ENCODE data around the gene CLSTN2. TPM values are rescaled to one million over a fixed set of nuclear protein-coding genes. Genes with fewer than 3 reads are reported as not detected.

CLSTN2 gene
- total and polyA plus RNA-seq, 2 of the 8 experiments (the other 6 are each of a cell fraction or from before 2014, with no cell fraction given) = 0.39 to 0.52 TPM

DNA sequence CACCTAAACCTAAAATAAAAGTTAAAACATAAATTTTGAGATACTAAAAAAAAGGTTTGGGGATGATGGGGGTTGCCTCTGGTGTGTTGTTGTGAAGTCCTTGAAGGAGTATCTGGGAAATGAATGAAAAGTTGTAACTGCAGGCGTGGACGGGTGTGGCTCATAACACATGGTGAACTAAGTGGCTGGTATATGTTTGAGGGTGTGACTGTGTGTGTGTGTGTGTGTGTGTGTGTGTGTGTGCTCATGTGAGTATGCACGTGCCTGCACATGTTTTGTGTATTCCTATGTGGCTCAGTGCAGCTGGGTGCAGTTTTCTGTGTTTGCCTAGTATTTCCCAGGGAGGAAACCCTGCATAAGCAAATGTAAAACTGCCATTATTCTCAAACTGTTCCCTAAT, 513.0 kb downstream of the CLSTN2 start:
- Histone ChIP-seq H3K27ac (ENCODE audit: low read depth, low read length) (no peak overlapping the region), H3K4me2 (ENCODE audit: insufficient read depth in 1 of 2, low read depth in 2 of 2, low read length in 2 of 2) (no peak overlapping the region), H2BK5ac (ENCODE audit: low read depth, low read length) (no peak overlapping the region), H3K79me1 (ENCODE audit: low read depth, low read length) (no peaks in the 10 kb centered on the region), H3K27me3 (replicated peaks in 1 of 4; ENCODE audit: control insufficient read depth in 3 of 4, extremely low read depth in 1 of 4, insufficient read depth in 3 of 4, low read length in 3 of 4) (no peaks in the 10 kb centered on the region), H2AFZ (ENCODE audit: low read length) (no peak overlapping the region), H4K91ac (replicated peaks; ENCODE audit: insufficient read length, low read length) (no peak overlapping the region), H4K20me1 (replicated peaks in 1 of 2; ENCODE audit: control insufficient read depth in 1 of 2, insufficient read depth in 2 of 2, low read length in 2 of 2) (no peaks in the 10 kb centered on the region), H3K23me2 (ENCODE audit: low read depth, low read length) (no peaks in the 10 kb centered on the region; the same call in 1 of the 2 replicates), H3K18ac (ENCODE audit: extremely low read depth, low read length) (no peak overlapping the region), H4K5ac (ENCODE audit: insufficient read length, low read depth, low read length) (no peak overlapping the region), H3K56ac (replicated peaks; ENCODE audit: insufficient read length, low read depth, low read length) (no peak overlapping the region), H3K4me3 (ENCODE audit: extremely low read depth in 1 of 4, insufficient read depth in 2 of 4, low read depth in 3 of 4, low read length in 4 of 4) (no peak overlapping the region), H2AK5ac (ENCODE audit: low read depth, low read length) (no peak overlapping the region), H3K4ac (replicated peaks; ENCODE audit: insufficient read length, low read depth, low read length) (no peak overlapping the region), H3K14ac (ENCODE audit: insufficient read length) (no peak overlapping the region), H3K4me1 (replicated peaks in 1 of 4; ENCODE audit: control insufficient read depth in 3 of 4, insufficient read depth in 4 of 4, low read length in 3 of 4) (no peaks in the 10 kb centered on the region), H2BK15ac (ENCODE audit: low read length) (no peak overlapping the region), H4K8ac (ENCODE audit: extremely low read depth, insufficient read depth, low read length) (no peak overlapping the region), H2BK12ac (ENCODE audit: low read depth, low read length) (no peak overlapping the region), H3K23ac (ENCODE audit: insufficient read length) (no peak overlapping the region), H3K79me2 (ENCODE audit: control insufficient read depth in 1 of 2, insufficient read depth in 2 of 2, low read length in 2 of 2) (no peaks in the 10 kb centered on the region), H2BK20ac (ENCODE audit: low read length) (no peak overlapping the region), H3K9ac (replicated peaks in 1 of 4; ENCODE audit: extremely low read depth in 1 of 4, low read depth in 3 of 4, low read length in 3 of 4) (no peak overlapping the region), H3K9me3 (ENCODE audit: insufficient read depth in 2 of 2, low read depth in 1 of 2, low read length in 1 of 2) (no peaks in the 10 kb centered on the region), H3K36me3 (ENCODE audit: control insufficient read depth in 2 of 4, insufficient read depth in 4 of 4, low read length in 3 of 4) (no peaks in the 10 kb centered on the region), H2BK120ac (replicated peaks; ENCODE audit: low read depth, low read length) (no peak overlapping the region)
- TF ChIP-seq MAFK (IDR thresholded peaks at IDR 0.05; ENCODE audit: low read depth, low read length) = no peak
- no peak for TF ChIP-seq PHF8 (conservative IDR thresholded peaks at IDR 0.05; ENCODE audit: low read depth, low read length)
- no peak for TF ChIP-seq SIN3A (conservative IDR thresholded peaks at IDR 0.05 in 1 of 2, IDR thresholded peaks at IDR 0.05 in 1 of 2; ENCODE audit: low read depth in 1 of 2, low read length in 2 of 2)
- no peak for TF ChIP-seq TEAD4 (IDR thresholded peaks at IDR 0.05; ENCODE audit: low read depth, low read length)
- TF ChIP-seq TCF12 (IDR thresholded peaks at IDR 0.05; ENCODE audit: low read depth, low read length) = no peak
- TF ChIP-seq, protein P1, sequence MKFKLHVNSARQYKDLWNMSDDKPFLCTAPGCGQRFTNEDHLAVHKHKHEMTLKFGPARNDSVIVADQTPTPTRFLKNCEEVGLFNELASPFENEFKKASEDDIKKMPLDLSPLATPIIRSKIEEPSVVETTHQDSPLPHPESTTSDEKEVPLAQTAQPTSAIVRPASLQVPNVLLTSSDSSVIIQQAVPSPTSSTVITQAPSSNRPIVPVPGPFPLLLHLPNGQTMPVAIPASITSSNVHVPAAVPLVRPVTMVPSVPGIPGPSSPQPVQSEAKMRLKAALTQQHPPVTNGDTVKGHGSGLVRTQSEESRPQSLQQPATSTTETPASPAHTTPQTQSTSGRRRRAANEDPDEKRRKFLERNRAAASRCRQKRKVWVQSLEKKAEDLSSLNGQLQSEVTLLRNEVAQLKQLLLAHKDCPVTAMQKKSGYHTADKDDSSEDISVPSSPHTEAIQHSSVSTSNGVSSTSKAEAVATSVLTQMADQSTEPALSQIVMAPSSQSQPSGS (IDR thresholded peaks at IDR 0.05; ENCODE audit: low read length) = no peak
- no peak for TF ChIP-seq RFX5 (IDR thresholded peaks at IDR 0.05; ENCODE audit: borderline replicate concordance, low read depth, low read length)
- no peak for TF ChIP-seq EP300 (IDR thresholded peaks at IDR 0.05; ENCODE audit: borderline replicate concordance in 1 of 2, low read depth in 2 of 2, low read length in 2 of 2)
- no peak for TF ChIP-seq SIRT6 (IDR thresholded peaks at IDR 0.05; ENCODE audit: low read length)
- no peak for TF ChIP-seq RBBP5 (IDR thresholded peaks at IDR 0.05; ENCODE audit: borderline replicate concordance, low read depth, low read length)
- FAIRE-seq (no peak), DNase-seq (ENCODE audit: low read depth in 1 of 2, low spot score in 2 of 2) (no peak)
- ChIA-PET CTCF (ENCODE audit: partially characterized antibody) (no interaction called here), POLR2A (ENCODE audit: partially characterized antibody) (no interaction called here)
- 95% methylated on average over 3 of the region's 3 CpGs; no CpG with 5 or more reads in 1 of the 2 experiments for WGBS, 2 experiments (ENCODE audit: extremely low coverage in 1 of 2, insufficient coverage in 1 of 2, insufficient read length in 1 of 2, insufficient replicate concordance in 2 of 2, low coverage in 1 of 2, low lambda C conversion rate in 2 of 2, missing lambda C conversion rate in 1 of 2)

Data from H1 (cell line).